GM19099 (cell line): ENCODE results near the gene C9orf72.

Experiments
- POLR2A ChIP-seq: IDR thresholded peaks from 3 replicates; pipeline ENCODE4 v1.6.1; 2011; ENCODE audit warnings: low read depth; ENCODE audit not compliant: insufficient read length; ENCODE audit errors: extremely low read depth

C9orf72 gene

DNA sequence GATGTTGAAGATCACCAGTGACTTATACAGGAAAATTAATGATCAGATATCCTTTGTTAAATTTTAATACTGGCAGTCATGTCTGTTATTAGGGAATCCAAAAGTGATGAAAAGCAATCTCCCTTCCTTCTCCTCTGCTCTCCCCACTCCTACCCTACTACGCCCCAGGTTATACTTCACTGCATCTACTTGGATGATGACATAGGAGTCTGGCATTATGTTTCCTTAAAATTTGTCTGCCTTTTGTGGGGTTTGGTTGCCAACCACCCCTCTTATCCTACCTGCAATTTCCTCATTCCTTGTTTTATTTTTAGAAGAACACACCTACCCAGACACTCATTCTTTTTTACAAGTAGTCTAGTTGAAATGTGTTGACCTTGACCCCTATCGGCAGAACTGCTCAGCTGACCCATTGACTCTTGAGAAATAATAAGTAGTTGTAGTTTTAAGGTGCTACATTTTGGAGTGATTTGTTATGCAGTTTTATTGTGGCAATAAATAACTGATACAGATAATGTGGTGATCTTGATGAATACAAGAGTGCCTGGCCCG is 38.5 kb downstream of the C9orf72 start:
- no peak for TF ChIP-seq POLR2A

GRCh38 chr9:27534131-27534530 is 39.1 kb downstream of the C9orf72 start:
- no peak for TF ChIP-seq POLR2A

GRCh38 chr9:27533311-27533710 is 40.0 kb downstream of the C9orf72 start:
- TF ChIP-seq POLR2A, result no peak

- no peak for TF ChIP-seq POLR2A
These were observed 41.2 kb downstream of the C9orf72 start for GRCh38 chr9:27532046-27532445.

GRCh38 chr9:27530915-27531755 is 42.1 kb downstream of the C9orf72 start:
- no peak for TF ChIP-seq POLR2A

- peak; percentile 5 for TF ChIP-seq POLR2A
These were observed 43.7 kb downstream of the C9orf72 start, which contains the start of gene MOB3B for GRCh38 chr9:27529316-27530278. Gene MOB3B, minus strand, starts transcription at chr9:27529814. Its CDS starts 74,264 bp downstream, at chr9:27455550.

- peak; percentile 28 for TF ChIP-seq POLR2A
These were observed 44.4 kb downstream of the C9orf72 start for GRCh38 chr9:27528886-27529315.

DNA sequence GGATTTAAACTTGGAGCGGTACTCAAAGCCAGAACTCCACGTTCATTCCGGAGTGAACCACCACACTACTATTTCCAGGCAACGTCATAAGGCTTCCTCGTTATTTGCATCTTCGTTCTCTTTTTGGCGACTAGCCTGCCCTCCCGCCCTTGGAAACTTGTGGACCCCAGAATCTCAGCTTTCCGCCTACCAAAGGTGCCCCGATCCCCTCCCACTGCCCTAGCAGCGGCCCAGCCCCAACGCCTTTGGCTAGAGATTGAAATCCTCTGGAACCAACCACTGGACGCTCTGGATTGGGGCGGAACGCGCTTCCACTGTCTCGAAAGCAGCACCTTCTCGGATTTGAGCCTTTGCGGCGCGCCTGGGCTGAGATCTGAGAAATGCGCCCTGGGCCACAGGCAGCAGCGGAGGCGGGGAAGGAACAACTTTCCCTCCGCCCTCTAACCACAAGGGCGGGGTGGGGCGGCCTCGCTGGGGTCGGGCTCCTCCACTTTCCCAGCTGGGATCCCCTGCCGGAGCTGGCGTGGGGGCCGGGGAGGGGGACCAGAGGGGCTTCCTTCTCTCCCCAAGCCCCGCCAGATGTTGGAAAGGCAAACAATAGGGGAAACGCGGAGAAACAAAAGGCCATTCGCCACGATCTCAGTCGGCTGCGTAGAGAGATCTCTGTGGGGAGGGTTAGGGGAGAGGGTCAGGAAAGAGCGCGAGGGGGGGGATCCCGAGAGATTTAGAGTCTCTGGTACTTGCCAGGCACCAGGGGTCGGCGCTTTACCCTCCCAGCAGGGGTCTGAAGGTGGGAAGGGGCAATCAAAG is 45.0 kb downstream of the C9orf72 start:
- no peak for TF ChIP-seq POLR2A

GRCh38 chr9:27527702-27528075 is 45.6 kb downstream of the C9orf72 start:
- no peak for TF ChIP-seq POLR2A

DNA sequence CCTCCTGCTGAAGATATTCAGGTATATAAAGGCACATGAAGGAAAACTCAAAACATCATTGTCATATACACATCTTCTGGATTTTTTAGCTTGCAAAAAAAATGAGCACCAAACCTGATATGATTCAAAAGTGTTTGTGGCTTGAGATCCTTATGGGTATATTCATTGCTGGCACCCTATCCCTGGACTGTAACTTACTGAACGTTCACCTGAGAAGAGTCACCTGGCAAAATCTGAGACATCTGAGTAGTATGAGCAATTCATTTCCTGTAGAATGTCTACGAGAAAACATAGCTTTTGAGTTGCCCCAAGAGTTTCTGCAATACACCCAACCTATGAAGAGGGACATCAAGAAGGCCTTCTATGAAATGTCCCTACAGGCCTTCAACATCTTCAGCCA is 49.0 kb downstream of the C9orf72 start, which contains the start of gene IFNK:
IFNK (plus strand) TSS at position 55 of the 400 bp plus-strand sequence; CDS start at position 102, 47 bp downstream.
- no peak for TF ChIP-seq POLR2A

GRCh38 chr9:27523141-27523540 is 50.1 kb downstream of the C9orf72 start:
- no peak for TF ChIP-seq POLR2A

- TF ChIP-seq POLR2A, result no peak
These were observed 52.3 kb downstream of the C9orf72 start for GRCh38 chr9:27520986-27521385.

GRCh38 chr9:27519466-27520465 is 53.5 kb downstream of the C9orf72 start:
- no peak for TF ChIP-seq POLR2A
